WTC11 (cell line): Measurements from ENCODE around the gene UBALD1. TPM values are rescaled to one million over a fixed set of nuclear protein-coding genes. Genes with fewer than 3 reads are reported as not detected.

ENCODE experiments used
- ATAC-seq: fragments of 200-7000 bp; cut with Tn5 transposase; 2 replicates; pipeline ENCODE4 v1.10.0; 2021; ENCODE audit warnings: mild to moderate bottlenecking, moderate library complexity
- CTCF ChIA-PET: fragments of 300-600 bp; sonication (Branson Sonifier 250); formaldehyde crosslinking; loops from one replicate; lab custom pipeline; 2021; ENCODE audit warnings: antibody characterized with exemption; lab: Charles Lee
- POLR2A ChIA-PET: fragments of 350-600 bp; sonication (Branson Sonifier 250); formaldehyde crosslinking; loops from one replicate; lab custom pipeline; 2021; ENCODE audit warnings: antibody characterized with exemption; lab: Charles Lee
- DNase-seq: peaks from one replicate; pipeline ENCODE4 v3.0.0; 2021; ENCODE audit warnings: low spot score
- H3K27ac Mint-ChIP-seq: 2 replicates; pipeline ENCODE4 v1.8.0; 2021; ENCODE audit warnings: mixed read lengths
- H3K27me3 Mint-ChIP-seq: 2 replicates; pipeline ENCODE4 v1.8.0; 2021; ENCODE audit warnings: low read depth, mild to moderate bottlenecking, moderate library complexity, mixed read lengths
- H3K36me3 Mint-ChIP-seq: 2 replicates; pipeline ENCODE4 v1.8.0; 2021; ENCODE audit warnings: mixed read lengths
- H3K4me1 Mint-ChIP-seq: 2 replicates; pipeline ENCODE4 v1.8.0; 2022; ENCODE audit warnings: mixed read lengths
- H3K4me3 Mint-ChIP-seq: 2 replicates; pipeline ENCODE4 v1.8.0; 2021; ENCODE audit warnings: mild to moderate bottlenecking, moderate library complexity, mixed read lengths
- H3K9me3 Mint-ChIP-seq: 2 replicates; pipeline ENCODE4 v1.8.0; 2021; ENCODE audit warnings: mixed read lengths
- AFF4 ChIP-seq: sonication (generic); formaldehyde crosslinking; IDR thresholded peaks from 2 replicates; pipeline ENCODE4 v1.8.1; 2023; ENCODE audit warnings: mild to moderate bottlenecking, missing genetic modification reagents, borderline replicate concordance
- ARID4B ChIP-seq: sonication (generic); formaldehyde crosslinking; IDR thresholded peaks from 2 replicates; pipeline ENCODE4 v1.8.0; 2023; ENCODE audit warnings: missing genetic modification reagents, mild to moderate bottlenecking, borderline replicate concordance
- ATF1 ChIP-seq: sonication (generic); formaldehyde crosslinking; IDR thresholded peaks from 2 replicates; pipeline ENCODE4 v1.8.1; 2023; ENCODE audit warnings: mild to moderate bottlenecking, moderate library complexity, missing genetic modification reagents
- ELF4 ChIP-seq: sonication (generic); formaldehyde crosslinking; IDR thresholded peaks from 2 replicates; pipeline ENCODE4 v1.8.1; 2022; ENCODE audit warnings: low read depth, mild to moderate bottlenecking, moderate library complexity, missing genetic modification reagents
- HMGXB4 ChIP-seq: sonication (generic); formaldehyde crosslinking; IDR thresholded peaks from 2 replicates; pipeline ENCODE4 v1.8.1; 2023; ENCODE audit warnings: mild to moderate bottlenecking, moderate library complexity, missing genetic modification reagents
- MAX ChIP-seq: sonication (generic); formaldehyde crosslinking; IDR thresholded peaks from 2 replicates; pipeline ENCODE4 v1.8.0; 2022; ENCODE audit warnings: mild to moderate bottlenecking, missing genetic modification reagents
- NFYB ChIP-seq: sonication (generic); formaldehyde crosslinking; conservative IDR thresholded peaks from 2 replicates; pipeline ENCODE4 v1.8.0; 2022; ENCODE audit warnings: low read depth, missing genetic modification reagents
- RELA ChIP-seq: sonication (generic); formaldehyde crosslinking; IDR thresholded peaks from 2 replicates; pipeline ENCODE4 v1.8.1; 2022; ENCODE audit warnings: missing genetic modification reagents, mild to moderate bottlenecking, borderline replicate concordance
- SP1 ChIP-seq: sonication (generic); formaldehyde crosslinking; conservative IDR thresholded peaks from 2 replicates; pipeline ENCODE4 v1.8.1; 2022; ENCODE audit warnings: missing genetic modification reagents
- TCF7 ChIP-seq: sonication (generic); formaldehyde crosslinking; IDR thresholded peaks from 2 replicates; pipeline ENCODE4 v1.8.0; 2022; ENCODE audit warnings: mild to moderate bottlenecking, low read depth, missing genetic modification reagents, moderate library complexity
- TEAD1 ChIP-seq: sonication (generic); formaldehyde crosslinking; IDR thresholded peaks from 2 replicates; pipeline ENCODE4 v1.8.0; 2022; ENCODE audit warnings: mild to moderate bottlenecking, missing genetic modification reagents
- ZBTB43 ChIP-seq: sonication (generic); formaldehyde crosslinking; IDR thresholded peaks from 2 replicates; pipeline ENCODE4 v1.8.1; 2023; ENCODE audit warnings: mild to moderate bottlenecking, missing genetic modification reagents
- ZNF138 ChIP-seq: sonication (generic); formaldehyde crosslinking; conservative IDR thresholded peaks from 2 replicates; pipeline ENCODE4 v1.8.1; 2022; ENCODE audit warnings: mild to moderate bottlenecking, moderate library complexity, missing genetic modification reagents
- ZNF281 ChIP-seq: sonication (generic); formaldehyde crosslinking; IDR thresholded peaks from 2 replicates; pipeline ENCODE4 v1.8.0; 2023; ENCODE audit warnings: mild to moderate bottlenecking, missing genetic modification reagents
- ZNF317 ChIP-seq: sonication (generic); formaldehyde crosslinking; IDR thresholded peaks from 2 replicates; pipeline ENCODE4 v1.8.1; 2023; ENCODE audit warnings: low read depth, mild to moderate bottlenecking, moderate library complexity, missing genetic modification reagents, borderline replicate concordance
- ZNF423 ChIP-seq: fragments of 250-450 bp; sonication (Bioruptor Pico); IDR thresholded peaks from 2 replicates; pipeline ENCODE4 v2.1.2; 2022; ENCODE audit warnings: mild to moderate bottlenecking, moderate library complexity
- ZNF671 ChIP-seq: fragments of 250-450 bp; sonication (Bioruptor Pico); IDR thresholded peaks from 2 replicates; pipeline ENCODE4 v1.8.0; 2021; ENCODE audit warnings: mild to moderate bottlenecking
- ZSCAN18 ChIP-seq: fragments of 250-450 bp; sonication (Bioruptor Pico); IDR thresholded peaks from 2 replicates; pipeline ENCODE4 v2.1.2; 2022; ENCODE audit warnings: mild to moderate bottlenecking, moderate library complexity
- total RNA-seq: library from RNA; stranded (reverse); gene quantifications from 3 replicates; pipeline ENCODE4 v1.2.3, GENCODE V29; 2021

UBALD1 gene
- total RNA-seq, 1 experiment from 2014 or later = 56.8 TPM

- H3K4me3 Mint-ChIP-seq = peak overlapping the region; percentile 97
- ChIA-PET POLR2A (interaction anchor here (0.5 to 2.6 kb wide), 4 partner anchors 8 to 145 kb away, joined by 3 to 13 read pairs (median 5); partner anchors contain the start of gene CDIP1), CTCF (interaction anchor here (0.6 to 3.9 kb wide), 42 partner anchors 10 to 301 kb away, joined by 3 to 46 read pairs (median 6); partner anchors contain the start of genes ANKS3, CDIP1, DNAAF8 and HMOX2)
- ATAC-seq = peak; percentile 43
- 0 out of 2 replicates have a peak, but pooled peaks cover 6% of the 10 kb centered on the region for H3K9me3 Mint-ChIP-seq
- H3K27ac Mint-ChIP-seq = peak overlapping the region; percentile 97
- DNase-seq = peak; percentile 76
- H3K4me1 Mint-ChIP-seq = peaks cover 17% of the 10 kb centered on the region
- H3K27me3 Mint-ChIP-seq = no peaks in the 10 kb centered on the region
- H3K36me3 Mint-ChIP-seq = peaks cover 16% of the 10 kb centered on the region
- no peak for TF ChIP-seq ELF4
- TF ChIP-seq ARID4B = no peak
- TF ChIP-seq MAX = peak; percentile 25; the same call in 1 of the 2 replicates
- no peak for TF ChIP-seq ZNF281 (CRISPR knock-in tag)
- no peak for TF ChIP-seq ATF1 (CRISPR knock-in tag)
- no peak for TF ChIP-seq ZBTB43 (CRISPR knock-in tag)
- TF ChIP-seq ZNF138 (CRISPR knock-in tag) = no peak
- no peak for TF ChIP-seq ZNF671
- no peak for TF ChIP-seq TEAD1
- no peak for TF ChIP-seq AFF4 (CRISPR knock-in tag)
- TF ChIP-seq ZSCAN18 (CRISPR knock-in tag) = no peak
- TF ChIP-seq NFYB (CRISPR knock-in tag) = no peak
- TF ChIP-seq SP1 = no peak
- TF ChIP-seq ZNF317 = 0 out of 2 replicates have a peak, but pooled peaks have one; percentile 36
- peak; percentile 53; the same call in 1 of the 2 replicates for TF ChIP-seq HMGXB4 (CRISPR knock-in tag)
- peak; percentile 74; the same call in 1 of the 2 replicates for TF ChIP-seq RELA (CRISPR knock-in tag)
- no peak for TF ChIP-seq ZNF423 (CRISPR knock-in tag)
- TF ChIP-seq TCF7 = no peak; the same call in 1 of the 2 replicates
Measured at GRCh38 chr16:4624827-4625559, 10.3 kb upstream of the UBALD1 start.
